Karpas-422 (cell line): Measurements from ENCODE around the gene NEURL1. TPM values are rescaled to one million over a fixed set of nuclear protein-coding genes. Genes with fewer than 3 reads are reported as not detected.
"Not testable (repeated sequence)": the region's sequence is repeated elsewhere in the genome, so short reads cannot be mapped to it uniquely, and the experiment has no call there.

ENCODE experiments used
- DNase-seq: peaks from one replicate; pipeline ENCODE4 v3.0.0-alpha.2; 2015
- H2AFZ ChIP-seq: fragments of 200-600 bp; sonication (generic); 2 replicates; pipeline ENCODE4 v1.6.1; 2014; ENCODE audit warnings: antibody characterized with exemption, low read length, mixed read lengths
- H3K27ac ChIP-seq: fragments of 200-600 bp; sonication (generic); 2 replicates; pipeline ENCODE4 v1.5.1; 2014; ENCODE audit warnings: mild to moderate bottlenecking, low read length, moderate library complexity
- H3K27me3 ChIP-seq: fragments of 200-600 bp; sonication (generic); 2 replicates; pipeline ENCODE4 v1.6.1; 2014; ENCODE audit warnings: low read length, mixed read lengths
- H3K36me3 ChIP-seq: fragments of 200-600 bp; sonication (generic); 2 replicates; pipeline ENCODE4 v1.6.1; 2014; ENCODE audit warnings: low read length, mixed read lengths; ENCODE audit not compliant: insufficient read depth
- H3K4me1 ChIP-seq: fragments of 200-600 bp; sonication (generic); 2 replicates; pipeline ENCODE4 v1.6.1; 2014; ENCODE audit warnings: mild to moderate bottlenecking, low read length, mixed read lengths
- H3K4me2 ChIP-seq: fragments of 200-600 bp; sonication (generic); 2 replicates; pipeline ENCODE4 v1.6.1; 2014; ENCODE audit warnings: low read length, low read depth, mild to moderate bottlenecking; ENCODE audit not compliant: poor library complexity, severe bottlenecking
- H3K4me3 ChIP-seq: fragments of 200-600 bp; sonication (generic); 2 replicates; pipeline ENCODE4 v1.5.1; 2014; ENCODE audit warnings: mild to moderate bottlenecking, antibody characterized with exemption, low read length, mixed read lengths
- H3K79me2 ChIP-seq: fragments of 200-600 bp; sonication (generic); 2 replicates; pipeline ENCODE4 v1.6.1; 2014; ENCODE audit warnings: mild to moderate bottlenecking, low read length, mixed read lengths
- H3K9ac ChIP-seq: fragments of 200-600 bp; sonication (generic); 2 replicates; pipeline ENCODE4 v1.6.0; 2014; ENCODE audit warnings: low read length
- H3K9me2 ChIP-seq: fragments of 200-600 bp; sonication (generic), shearing (Covaris generic); replicated peaks from 2 replicates; pipeline ENCODE4 v1.6.0; 2014; ENCODE audit warnings: mild to moderate bottlenecking, low read length, moderate library complexity; ENCODE audit not compliant: insufficient read depth
- H3K9me3 ChIP-seq: fragments of 300-700, 200-600 bp; sonication (generic); 2 replicates; pipeline ENCODE4 v1.6.1; 2014; ENCODE audit warnings: low read length, mixed read lengths
- H4K20me1 ChIP-seq: fragments of 200-600 bp; sonication (generic); 2 replicates; pipeline ENCODE4 v1.6.1; 2014; ENCODE audit warnings: mild to moderate bottlenecking, antibody characterized with exemption, low read length, low read depth; ENCODE audit not compliant: insufficient read depth
- total RNA-seq: library from RNA; depleted of rRNA; stranded (reverse); fragments of >200 nt; shearing (Covaris generic); gene quantifications from 2 replicates; pipeline ENCODE4 v1.2.3, GENCODE V29; 2014; ENCODE audit warnings: low replicate concordance

The NEURL1 gene
- total RNA-seq, 1 experiment from 2014 or later = not detected

DNA sequence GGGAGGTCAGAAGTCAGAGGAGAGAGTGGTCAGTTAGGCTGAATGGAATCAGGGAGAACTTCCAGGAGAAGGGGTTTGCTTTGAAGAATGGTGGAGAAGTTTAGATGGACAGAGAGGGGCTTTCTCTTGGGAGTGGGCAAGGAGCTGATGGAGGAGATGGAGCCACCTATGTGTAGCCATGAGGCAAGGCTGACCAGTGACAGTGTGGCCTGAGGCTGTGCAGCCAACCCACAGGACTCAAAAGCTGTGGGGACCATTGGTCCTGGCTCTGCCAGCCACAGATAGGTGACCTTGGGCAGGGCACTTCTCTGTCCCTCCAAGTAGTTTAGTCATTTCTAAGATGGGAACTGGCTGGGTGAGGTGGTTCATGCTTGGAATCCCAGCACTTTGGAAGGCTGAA, 18.7 kb downstream of the NEURL1 start:
- Histone ChIP-seq H3K27me3 (no peaks in the 10 kb centered on the region), H3K4me3 (no peak overlapping the region), H3K9me3 (no peaks in the 10 kb centered on the region), H3K4me2 (no peak overlapping the region), H2AFZ (no peak overlapping the region), H3K36me3 (no peaks in the 10 kb centered on the region), H4K20me1 (no peaks in the 10 kb centered on the region), H3K9me2 (no peaks in the 10 kb centered on the region), H3K27ac (no peak overlapping the region), H3K9ac (no peak overlapping the region), H3K79me2 (no peaks in the 10 kb centered on the region), H3K4me1 (peaks cover 14% of the 10 kb centered on the region)
- DNase-seq = no peak

DNA sequence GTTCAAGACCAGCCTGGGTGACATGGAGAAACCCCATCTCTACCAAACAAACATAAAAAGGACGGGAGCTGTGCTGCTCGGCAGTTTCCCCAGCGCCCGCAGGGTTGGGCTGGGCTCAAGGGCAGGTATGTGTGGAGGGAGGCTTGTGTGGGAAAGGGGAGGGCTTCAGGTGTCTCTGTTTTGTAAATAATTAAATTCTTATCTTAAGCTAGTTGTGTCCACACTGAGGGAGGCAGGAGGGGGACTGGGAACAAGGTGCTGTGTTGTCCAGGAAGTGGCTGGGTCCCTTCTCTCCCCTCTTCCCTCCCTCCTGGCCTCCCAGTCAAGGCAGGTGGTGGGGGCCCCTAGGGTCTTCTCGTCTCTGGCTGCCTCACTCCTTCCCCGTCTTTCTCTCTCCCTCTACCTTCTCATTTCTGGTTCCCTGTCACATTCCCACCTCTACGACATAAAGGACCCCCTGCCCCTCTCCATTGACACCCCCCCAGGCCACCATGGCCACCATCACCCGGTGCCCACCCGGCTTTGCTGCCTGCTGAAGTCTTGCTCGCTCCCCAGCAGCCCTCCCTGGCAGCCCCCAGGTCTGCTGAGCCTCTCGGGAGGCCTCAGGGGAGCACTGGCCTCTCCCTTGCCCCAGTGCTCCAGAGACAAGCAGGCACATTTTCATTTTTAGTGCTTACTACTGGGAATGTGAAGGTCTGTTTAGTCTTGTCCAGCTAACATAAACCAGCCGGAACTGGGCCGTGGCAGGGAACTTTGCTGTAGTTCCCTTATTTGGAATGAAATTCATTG, 19.3 kb downstream of the NEURL1 start:
- H3K9ac ChIP-seq = no peak overlapping the region
- H3K9me3 ChIP-seq = no peaks in the 10 kb centered on the region
- no peak overlapping the region for H3K4me2 ChIP-seq
- H2AFZ ChIP-seq = no peak overlapping the region
- DNase-seq = no peak
- no peak overlapping the region for H3K27ac ChIP-seq
- H3K79me2 ChIP-seq = no peaks in the 10 kb centered on the region
- no peaks in the 10 kb centered on the region for H3K27me3 ChIP-seq
- no peaks in the 10 kb centered on the region for H3K9me2 ChIP-seq
- no peak overlapping the region for H3K4me3 ChIP-seq
- peaks cover 8% of the 10 kb centered on the region for H3K4me1 ChIP-seq
- H4K20me1 ChIP-seq = no peaks in the 10 kb centered on the region
- no peaks in the 10 kb centered on the region for H3K36me3 ChIP-seq

DNA sequence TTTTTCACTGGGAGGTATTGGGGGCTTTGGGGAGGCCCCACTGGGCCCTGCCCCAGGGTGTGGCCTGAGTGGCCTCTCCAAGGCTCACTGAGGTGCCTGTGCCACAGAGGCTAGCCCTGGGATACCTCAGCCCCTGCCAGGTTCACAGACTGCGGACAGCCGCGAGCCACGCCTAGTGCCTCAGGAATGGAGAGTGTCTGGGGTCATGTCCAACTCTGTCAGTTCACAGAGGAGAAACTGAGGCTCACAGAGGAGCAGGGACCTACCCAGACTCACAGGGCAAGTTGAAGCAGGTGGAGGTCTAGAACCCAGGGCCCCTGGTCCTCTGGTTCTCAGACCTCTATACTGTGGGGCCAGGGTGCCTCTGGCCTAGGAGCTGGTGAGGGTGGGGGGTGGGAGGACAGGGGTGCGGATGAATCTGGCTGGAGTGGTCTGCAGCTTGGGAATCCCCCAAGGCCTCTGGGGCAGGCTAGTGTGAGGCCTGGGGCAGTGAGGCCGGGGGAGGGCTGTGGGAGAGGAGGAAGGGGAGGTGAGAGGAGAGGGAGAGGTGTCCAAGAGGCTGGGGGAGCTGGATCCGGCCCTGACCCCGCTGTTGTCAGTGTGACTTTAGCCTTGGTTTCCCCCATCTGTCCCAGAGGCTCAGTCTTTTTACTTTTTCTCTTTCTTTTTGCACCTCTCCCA, 20.0 kb downstream of the NEURL1 start:
- no peaks in the 10 kb centered on the region for H3K9me3 ChIP-seq
- no peak for DNase-seq
- H3K27ac ChIP-seq = no peak overlapping the region
- H3K4me3 ChIP-seq = no peak overlapping the region
- no peak overlapping the region for H2AFZ ChIP-seq
- H3K9me2 ChIP-seq = no peaks in the 10 kb centered on the region
- H3K4me1 ChIP-seq = peaks cover 7% of the 10 kb centered on the region
- H4K20me1 ChIP-seq = no peaks in the 10 kb centered on the region
- H3K79me2 ChIP-seq = no peaks in the 10 kb centered on the region
- H3K27me3 ChIP-seq = no peaks in the 10 kb centered on the region
- no peak overlapping the region for H3K4me2 ChIP-seq
- no peak overlapping the region for H3K9ac ChIP-seq
- H3K36me3 ChIP-seq = no peaks in the 10 kb centered on the region

- no peak overlapping the region for H3K9ac ChIP-seq
- H3K27ac ChIP-seq = no peak overlapping the region
- no peak overlapping the region for H3K4me2 ChIP-seq
- H3K27me3 ChIP-seq = no peaks in the 10 kb centered on the region
- no peaks in the 10 kb centered on the region for H3K9me3 ChIP-seq
- DNase-seq = no peak
- H4K20me1 ChIP-seq = no peaks in the 10 kb centered on the region
- peaks cover 7% of the 10 kb centered on the region for H3K4me1 ChIP-seq
- H2AFZ ChIP-seq = no peak overlapping the region
- no peaks in the 10 kb centered on the region for H3K9me2 ChIP-seq
- no peaks in the 10 kb centered on the region for H3K79me2 ChIP-seq
- H3K4me3 ChIP-seq = no peak overlapping the region
- H3K36me3 ChIP-seq = no peaks in the 10 kb centered on the region
Observed at GRCh38 chr10:103514244-103514643, 20.7 kb downstream of the NEURL1 start.

- H3K79me2 ChIP-seq = no peaks in the 10 kb centered on the region
- no peak overlapping the region for H3K4me2 ChIP-seq
- no peak overlapping the region for H3K9ac ChIP-seq
- DNase-seq = no peak
- no peaks in the 10 kb centered on the region for H3K36me3 ChIP-seq
- no peaks in the 10 kb centered on the region for H3K9me2 ChIP-seq
- H3K27me3 ChIP-seq = no peaks in the 10 kb centered on the region
- no peaks in the 10 kb centered on the region for H4K20me1 ChIP-seq
- H3K9me3 ChIP-seq = no peaks in the 10 kb centered on the region
- H3K27ac ChIP-seq = no peak overlapping the region
- no peak overlapping the region for H2AFZ ChIP-seq
- no peak overlapping the region for H3K4me3 ChIP-seq
- H3K4me1 ChIP-seq = peaks cover 7% of the 10 kb centered on the region
Observed at GRCh38 chr10:103517234-103518085, 24.0 kb downstream of the NEURL1 start.

DNA sequence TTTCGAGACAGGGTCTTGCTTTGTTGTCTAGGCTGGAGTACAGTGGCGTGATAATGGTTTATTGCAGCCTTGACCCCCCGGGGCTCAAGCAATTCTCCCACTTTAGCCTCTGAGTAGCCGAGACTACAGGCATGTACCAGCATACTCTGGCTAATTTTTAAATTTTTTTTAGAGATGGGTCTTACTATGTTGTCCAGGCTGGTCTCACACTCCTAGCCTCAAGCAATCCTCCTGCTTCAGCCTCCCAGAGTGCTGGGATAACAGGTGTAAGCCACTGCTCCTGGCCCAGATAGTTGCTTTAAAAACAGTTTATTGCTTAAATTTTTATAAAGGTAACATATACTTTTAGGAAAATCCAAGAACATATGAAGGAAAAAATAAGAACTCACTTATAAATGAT, 26.3 kb downstream of the NEURL1 start:
- Histone ChIP-seq H3K27ac (no peak overlapping the region), H3K27me3 (no peaks in the 10 kb centered on the region), H3K4me2 (no peak overlapping the region), H3K79me2 (no peaks in the 10 kb centered on the region), H3K4me1 (peaks cover 20% of the 10 kb centered on the region), H3K4me3 (no peak overlapping the region), H3K9me2 (no peaks in the 10 kb centered on the region), H3K36me3 (no peaks in the 10 kb centered on the region), H3K9ac (no peak overlapping the region), H4K20me1 (no peaks in the 10 kb centered on the region), H2AFZ (no peak overlapping the region), H3K9me3 (no peaks in the 10 kb centered on the region)
- DNase-seq = no peak

GRCh38 chr10:103522006-103522405, 28.5 kb downstream of the NEURL1 start:
- not testable (repeated sequence) for H3K9ac ChIP-seq, H2AFZ ChIP-seq, H3K27ac ChIP-seq, H3K27me3 ChIP-seq, H3K4me2 ChIP-seq, H3K36me3 ChIP-seq, H3K9me2 ChIP-seq, DNase-seq, H3K4me3 ChIP-seq, H3K79me2 ChIP-seq, H4K20me1 ChIP-seq, H3K9me3 ChIP-seq
- H3K4me1 ChIP-seq = peaks cover 17% of the 10 kb centered on the region

- no peaks in the 10 kb centered on the region for H3K79me2 ChIP-seq
- no peaks in the 10 kb centered on the region for H3K36me3 ChIP-seq
- no peaks in the 10 kb centered on the region for H3K27me3 ChIP-seq
- no peak overlapping the region for H3K9ac ChIP-seq
- no peaks in the 10 kb centered on the region for H4K20me1 ChIP-seq
- H3K4me2 ChIP-seq = no peak overlapping the region
- H3K9me3 ChIP-seq = no peaks in the 10 kb centered on the region
- no peak overlapping the region for H2AFZ ChIP-seq
- H3K4me1 ChIP-seq = peaks cover 17% of the 10 kb centered on the region
- no peak for DNase-seq
- no peak overlapping the region for H3K4me3 ChIP-seq
- no peaks in the 10 kb centered on the region for H3K9me2 ChIP-seq
- H3K27ac ChIP-seq = no peak overlapping the region
Observed at GRCh38 chr10:103523683-103524082, 30.2 kb downstream of the NEURL1 start.
